Astrocyte (in vitro differentiated cells and primary cell): ENCODE data around the gene CSH2. TPM values are rescaled to one million over a fixed set of nuclear protein-coding genes. Genes with fewer than 3 reads are reported as not detected.
"Not testable (repeated sequence)": the region's sequence is repeated elsewhere in the genome, so short reads cannot be mapped to it uniquely, and the experiment has no call there.

ENCODE experiments used
- DNase-seq: peaks from one replicate; pipeline ENCODE4 v3.0.0-alpha.2; 2010; ENCODE audit warnings: low read depth
- FAIRE-seq: peaks from 2 replicates; lab custom pipeline; 2011; peaks lifted over from hg19 to GRCh38; lab: Jason Lieb, UNC
- H2AFZ ChIP-seq: 2 replicates; pipeline ENCODE4 v1.6.0; 2012; ENCODE audit warnings: low read depth, low read length, inconsistent platforms
- H3K27ac ChIP-seq: 2 replicates; pipeline ENCODE4 v1.5.1; 2011; ENCODE audit warnings: low read depth, low read length, inconsistent platforms
- H3K27me3 ChIP-seq: 2 replicates; pipeline ENCODE4 v1.6.0; 2011; ENCODE audit warnings: low read length, inconsistent platforms; ENCODE audit not compliant: insufficient read depth
- H3K36me3 ChIP-seq: 2 replicates; pipeline ENCODE4 v1.5.1; 2011; ENCODE audit warnings: low read length, inconsistent platforms; ENCODE audit not compliant: insufficient read depth
- H3K4me1 ChIP-seq: 2 replicates; pipeline ENCODE4 v1.5.1; 2011; ENCODE audit warnings: low read length, inconsistent platforms; ENCODE audit not compliant: insufficient read depth
- H3K4me2 ChIP-seq: 2 replicates; pipeline ENCODE4 v1.6.0; 2012; ENCODE audit warnings: low read length, inconsistent platforms
- H3K4me3 ChIP-seq: 2 replicates; pipeline ENCODE4 v1.5.1; 2011; ENCODE audit warnings: low read depth, mild to moderate bottlenecking, low read length, inconsistent platforms; ENCODE audit not compliant: insufficient read depth
- H3K79me2 ChIP-seq: 2 replicates; pipeline ENCODE4 v1.6.0; 2012; ENCODE audit warnings: mild to moderate bottlenecking, low read length, inconsistent platforms; ENCODE audit not compliant: insufficient read depth
- H3K9ac ChIP-seq: 2 replicates; pipeline ENCODE4 v1.6.0; 2012; ENCODE audit warnings: mild to moderate bottlenecking, low read length, inconsistent platforms
- H3K9me3 ChIP-seq: 2 replicates; pipeline ENCODE4 v1.5.1; 2012; ENCODE audit warnings: low read depth, mild to moderate bottlenecking, low read length, inconsistent platforms; ENCODE audit not compliant: insufficient read depth
- H4K20me1 ChIP-seq: 2 replicates; pipeline ENCODE4 v1.6.0; 2012; ENCODE audit warnings: low read length, inconsistent platforms; ENCODE audit not compliant: insufficient read depth
- H3K27ac Mint-ChIP-seq: one replicate; pipeline ENCODE4 v1.8.0; 2021; ENCODE audit warnings: mild to moderate bottlenecking, mixed read lengths; ENCODE audit not compliant: unreplicated experiment
- H3K27me3 Mint-ChIP-seq: one replicate; pipeline ENCODE4 v1.8.0; 2021; ENCODE audit warnings: low read depth, mixed read lengths; ENCODE audit not compliant: unreplicated experiment
- H3K36me3 Mint-ChIP-seq: one replicate; pipeline ENCODE4 v1.8.0; 2021; ENCODE audit warnings: low read depth, mixed read lengths; ENCODE audit not compliant: unreplicated experiment
- H3K4me1 Mint-ChIP-seq: one replicate; pipeline ENCODE4 v1.8.0; 2021; ENCODE audit warnings: low read depth, mixed read lengths; ENCODE audit not compliant: unreplicated experiment
- H3K4me3 Mint-ChIP-seq: one replicate; pipeline ENCODE4 v1.8.0; 2021; ENCODE audit warnings: mild to moderate bottlenecking, moderate library complexity, mixed read lengths; ENCODE audit not compliant: unreplicated experiment
- H3K9me3 Mint-ChIP-seq: one replicate; pipeline ENCODE4 v1.8.0; 2021; ENCODE audit warnings: mild to moderate bottlenecking, mixed read lengths; ENCODE audit not compliant: unreplicated experiment
- EZH2 ChIP-seq: IDR thresholded peaks from 2 replicates; pipeline ENCODE4 v1.6.1; 2012; ENCODE audit warnings: mild to moderate bottlenecking, low read length, inconsistent platforms; ENCODE audit not compliant: insufficient read depth
- total RNA-seq: library from RNA; stranded (reverse); gene quantifications from 2 replicates; pipeline ENCODE4 v1.2.1, GENCODE V29; 2021
- TF ChIP-seq, protein P1 (sequence below): IDR thresholded peaks from 2 replicates; pipeline ENCODE4 v1.5.1; 2011; ENCODE audit warnings: low read depth, mild to moderate bottlenecking, inconsistent platforms, low read length, moderate library complexity; ENCODE audit not compliant: insufficient read depth

The CSH2 gene
- total RNA-seq, 1 donor from 2014 or later = 4.3 TPM

DNA sequence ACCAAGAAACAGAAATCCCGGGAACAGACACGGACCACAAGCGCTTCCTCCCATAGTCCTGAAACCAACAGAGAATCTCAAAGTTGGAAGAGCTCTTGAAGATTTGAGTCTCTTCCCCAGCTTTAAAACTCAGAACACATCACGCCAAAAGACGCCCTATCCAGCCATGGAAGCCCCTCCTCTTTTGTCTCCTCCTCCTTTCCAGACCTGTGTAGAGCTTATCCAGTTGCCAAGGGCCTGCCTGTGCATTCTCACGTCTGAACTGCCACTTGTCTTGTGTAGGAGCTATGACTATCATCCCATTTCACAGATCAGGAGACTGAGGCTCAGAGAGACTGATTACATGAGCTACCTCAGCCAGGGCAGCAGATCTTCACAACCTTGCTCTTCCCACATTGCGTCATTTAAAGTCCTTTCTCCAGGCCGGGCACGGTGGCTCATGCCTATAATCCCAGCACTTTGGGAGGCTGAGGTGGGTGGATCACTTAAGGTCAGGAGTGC is 9.2 kb upstream of the CSH2 start:
- not testable (repeated sequence) for H3K36me3 ChIP-seq, H3K27ac Mint-ChIP-seq, H2AFZ ChIP-seq, H3K4me3 ChIP-seq, H3K9ac ChIP-seq, H3K4me1 Mint-ChIP-seq, H3K4me2 ChIP-seq, H3K9me3 Mint-ChIP-seq, H3K27me3 ChIP-seq, FAIRE-seq, H3K79me2 ChIP-seq, DNase-seq, H3K4me3 Mint-ChIP-seq, H3K9me3 ChIP-seq, H3K36me3 Mint-ChIP-seq, H3K4me1 ChIP-seq, H4K20me1 ChIP-seq, H3K27ac ChIP-seq
- peaks cover 16% of the 10 kb centered on the region for H3K27me3 Mint-ChIP-seq

DNA sequence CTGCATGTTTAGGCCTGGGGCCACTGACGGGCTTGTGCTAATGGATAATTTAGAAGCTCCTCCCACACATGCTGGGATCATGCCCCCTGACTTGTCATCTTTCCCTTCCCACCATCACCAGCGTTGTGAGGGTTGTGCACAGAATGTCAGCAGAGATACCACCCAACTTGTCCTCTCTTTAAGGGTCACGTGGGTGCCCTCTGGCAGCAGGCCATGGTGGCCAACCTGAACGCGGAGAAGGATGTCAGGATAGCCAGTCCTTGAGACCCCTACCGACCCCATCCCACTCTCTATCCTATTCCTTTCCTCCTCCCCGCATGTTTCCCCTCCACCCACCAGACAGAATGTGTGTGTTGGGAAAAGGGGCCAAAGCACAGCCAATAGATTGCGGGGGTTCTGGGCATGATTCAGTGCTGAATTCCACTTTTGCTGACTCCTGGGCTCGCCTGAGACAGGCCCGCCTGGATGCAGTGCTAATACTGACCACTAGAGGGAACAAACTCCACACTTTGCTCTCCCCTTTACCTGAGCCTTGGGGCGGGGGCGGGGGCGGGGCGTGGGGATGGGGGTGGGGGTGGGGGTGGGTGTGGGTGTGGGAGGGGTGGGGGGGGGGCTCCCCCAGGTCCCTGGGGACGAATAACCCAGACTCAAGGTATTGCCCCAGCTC is 8.6 kb upstream of the CSH2 start, which contains the start of gene GH2:
Gene GH2, minus strand, starts transcription at position 10 of the 667 bp plus-strand sequence. CDS start 143 bp downstream, outside the sequence.
- Histone ChIP-seq H3K79me2 (no peaks in the 10 kb centered on the region), H3K27ac (no peak within 1 kb of the TSS), H3K9me3 (no peaks in the 10 kb centered on the region), H4K20me1 (no peaks in the 10 kb centered on the region), H3K9ac (no peak within 1 kb of the TSS), H2AFZ (no peak within 1 kb of the TSS), H3K27me3 (no peaks in the 10 kb centered on the region), H3K4me1 (no peaks in the 10 kb centered on the region), H3K4me2 (no peak within 1 kb of the TSS), H3K36me3 (no peaks in the 10 kb centered on the region), H3K4me3 (no peak within 1 kb of the TSS)
- TF ChIP-seq, protein P1, sequence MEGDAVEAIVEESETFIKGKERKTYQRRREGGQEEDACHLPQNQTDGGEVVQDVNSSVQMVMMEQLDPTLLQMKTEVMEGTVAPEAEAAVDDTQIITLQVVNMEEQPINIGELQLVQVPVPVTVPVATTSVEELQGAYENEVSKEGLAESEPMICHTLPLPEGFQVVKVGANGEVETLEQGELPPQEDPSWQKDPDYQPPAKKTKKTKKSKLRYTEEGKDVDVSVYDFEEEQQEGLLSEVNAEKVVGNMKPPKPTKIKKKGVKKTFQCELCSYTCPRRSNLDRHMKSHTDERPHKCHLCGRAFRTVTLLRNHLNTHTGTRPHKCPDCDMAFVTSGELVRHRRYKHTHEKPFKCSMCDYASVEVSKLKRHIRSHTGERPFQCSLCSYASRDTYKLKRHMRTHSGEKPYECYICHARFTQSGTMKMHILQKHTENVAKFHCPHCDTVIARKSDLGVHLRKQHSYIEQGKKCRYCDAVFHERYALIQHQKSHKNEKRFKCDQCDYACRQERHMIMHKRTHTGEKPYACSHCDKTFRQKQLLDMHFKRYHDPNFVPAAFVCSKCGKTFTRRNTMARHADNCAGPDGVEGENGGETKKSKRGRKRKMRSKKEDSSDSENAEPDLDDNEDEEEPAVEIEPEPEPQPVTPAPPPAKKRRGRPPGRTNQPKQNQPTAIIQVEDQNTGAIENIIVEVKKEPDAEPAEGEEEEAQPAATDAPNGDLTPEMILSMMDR = peak; percentile 57
- TF ChIP-seq EZH2 = no peak
- DNase-seq (no peak), FAIRE-seq (no peak)
- peaks cover 1% of the 10 kb centered on the region for H3K4me1 Mint-ChIP-seq
- no peak within 1 kb of the TSS for H3K4me3 Mint-ChIP-seq
- no peak within 1 kb of the TSS for H3K27ac Mint-ChIP-seq
- peaks cover 3% of the 10 kb centered on the region for H3K36me3 Mint-ChIP-seq
- H3K9me3 Mint-ChIP-seq = no peaks in the 10 kb centered on the region
- peaks cover 11% of the 10 kb centered on the region for H3K27me3 Mint-ChIP-seq

DNA sequence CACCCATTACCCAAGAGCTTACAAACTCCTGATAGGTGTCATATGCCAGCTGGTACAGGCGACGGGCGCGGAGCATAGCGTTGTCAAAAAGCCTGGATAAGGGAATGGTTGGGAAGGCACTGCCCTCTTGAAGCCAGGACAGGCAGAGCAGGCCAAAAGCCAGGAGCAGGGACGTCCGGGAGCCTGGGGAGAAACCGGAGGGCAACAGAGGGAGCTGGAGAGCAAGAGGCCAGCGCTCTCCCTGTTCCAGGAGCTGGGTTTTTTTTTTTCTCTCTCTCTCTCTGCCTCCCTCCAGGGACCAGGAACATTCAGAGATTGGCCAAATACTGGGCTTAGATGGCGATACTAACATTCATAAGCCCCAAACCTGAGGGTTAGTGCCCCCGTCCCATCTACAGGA is 7.9 kb upstream of the CSH2 start:
- not testable (repeated sequence) for H3K27ac ChIP-seq, H3K4me2 ChIP-seq, H3K9me3 ChIP-seq, H2AFZ ChIP-seq, H3K27me3 ChIP-seq, H4K20me1 ChIP-seq, H3K79me2 ChIP-seq, FAIRE-seq, H3K4me3 ChIP-seq, H3K4me1 ChIP-seq, H3K36me3 Mint-ChIP-seq, H3K36me3 ChIP-seq, H3K9me3 Mint-ChIP-seq, H3K27ac Mint-ChIP-seq, H3K4me3 Mint-ChIP-seq, H3K9ac ChIP-seq, DNase-seq, H3K4me1 Mint-ChIP-seq
- peaks cover 11% of the 10 kb centered on the region for H3K27me3 Mint-ChIP-seq
